Psoas muscle (tissue), 8 donors: ENCODE results near the gene CCDC28A. TPM values are rescaled to one million over a fixed set of nuclear protein-coding genes. Genes with fewer than 3 reads are reported as not detected.

Source experiments
- ATAC-seq, 4 donors: fragments of 200-7000 bp; cut with Tn5 transposase; one replicate each; pipeline ENCODE4 v1.9.1; 2020; ENCODE audit warnings: moderate library complexity in 3 of 4, mild to moderate bottlenecking in 2 of 4
- DNase-seq, 2 donors: peaks; one replicate each; pipeline ENCODE4 v3.0.0-alpha.2; 2020
- H3K27ac ChIP-seq: fragments of 200-600 bp; one replicate; pipeline ENCODE4 v1.8.0; 2022
- H3K27me3 ChIP-seq, 3 donors: fragments of 200-600 bp in 1 of 3; one replicate each; pipeline versions ENCODE4 v1.6.1 to v1.8.0; 2013 to 2022; ENCODE audit warnings: low read length in 2 of 3, mild to moderate bottlenecking in 2 of 3, moderate library complexity in 1 of 3; ENCODE audit not compliant: insufficient read depth in 3 of 3
- H3K36me3 ChIP-seq, 2 donors: fragments of 200-600 bp in 1 of 2; one replicate each; pipeline versions ENCODE4 v1.6.1 to v1.8.0; 2013 to 2022; ENCODE audit warnings: low read depth in 1 of 2, mild to moderate bottlenecking in 1 of 2, moderate library complexity in 1 of 2; ENCODE audit not compliant: insufficient read depth in 1 of 2
- H3K4me1 ChIP-seq: fragments of 200-600 bp; one replicate; pipeline ENCODE4 v1.8.0; 2022
- H3K4me3 ChIP-seq: fragments of 200-600 bp; one replicate; pipeline ENCODE4 v1.8.0; 2022; ENCODE audit warnings: mild to moderate bottlenecking
- H3K9me3 ChIP-seq: fragments of 200-600 bp; one replicate; pipeline ENCODE4 v1.8.0; 2022
- CTCF ChIP-seq: fragments of 200-600 bp; IDR thresholded peaks from one replicate; pipeline ENCODE4 v1.8.0; 2022; ENCODE audit warnings: antibody characterized with exemption
- WGBS, 3 donors: extraction: QIAGEN DNeasy Blood & Tissue Kit; methylation state at CpG; one replicate each; pipeline versions ENCODE4 v1.1.6 to v1.1.7; 2013; 5-methylcytosine and 5-hydroxymethylcytosine counted together
- intact Hi-C, 2 donors: fragments of 100-400 bp; cut with DNase I; formaldehyde crosslinking; loops; one replicate each; pipeline versions ENCODE4 v1.11.0 to v1.14.2; 2022
- polyA plus RNA-seq, 3 donors: library from polyadenylated mRNA; stranded (reverse); fragments of 200-250 nt; gene quantifications; one replicate each; pipeline ENCODE4 v1.2.3, GENCODE V29; 2013
- total RNA-seq, 4 donors: library from RNA; stranded (reverse); fragmentation: NEBNext Ultra II Directional in 2 of 4; extraction: Animal tissue kit (Norgen Biotek cat#: 25700) in 2 of 4; gene quantifications; one replicate each; pipeline versions ENCODE4 v1.2.1 to v1.2.4, GENCODE V29; 2021 to 2023
- donor health status: healthy with polysubstance abuse.
- donor health status: DM: no; HTN: no; CAD: no; lungs with moderate emphysema.
- donor health status: Bipolar disorder and iron deficiency.
- donor health status: healthy.
- donor health status: DM: yes; HTN: yes; CAD: no.
- donor health status: DM: no; HTN: no; CAD: no.
- donor health status: DM: no; HTN: no; CAD: no.
- donor health status: DM: yes; HTN: yes; CAD: no.

CCDC28A gene
- total and polyA plus RNA-seq, 7 donors, result 4.7 to 6.7 (median 5.3) TPM

GRCh38 chr6:138785079-138785478 lies 11.5 kb downstream of the CCDC28A start:
- H3K27ac ChIP-seq, result no peak overlapping the region
- DNase-seq (no peak), ATAC-seq (no peak)
- peaks cover 12% of the 10 kb centered on the region for H3K4me1 ChIP-seq
- 58 to 62% (median 60%) methylated on average over 4 of the region's 4 CpGs for WGBS, 3 donors
- H3K9me3 ChIP-seq, result no peaks in the 10 kb centered on the region
- TF ChIP-seq CTCF, result no peak
- H3K36me3 ChIP-seq, result peaks cover 0 to 94% of the 10 kb centered on the region in 2 donors
- no peaks in the 10 kb centered on the region for H3K27me3 ChIP-seq
- H3K4me3 ChIP-seq, result no peak overlapping the region
- intact Hi-C loops, result no loop called here

- TF ChIP-seq CTCF, result no peak
- intact Hi-C loops, result no loop called here
- H3K27ac ChIP-seq, result no peak overlapping the region
- no peaks in the 10 kb centered on the region for H3K9me3 ChIP-seq
- H3K4me3 ChIP-seq, result no peak overlapping the region
- peaks cover 12% of the 10 kb centered on the region for H3K4me1 ChIP-seq
- no peaks in the 10 kb centered on the region for H3K27me3 ChIP-seq
- H3K36me3 ChIP-seq, result peaks cover 0 to 94% of the 10 kb centered on the region in 2 donors
- ATAC-seq, result no peak
- WGBS, 3 donors, result 23 to 29% (median 24%) methylated on average over 3 of the region's 3 CpGs
- no peak for DNase-seq
These were observed 12.4 kb downstream of the CCDC28A start for GRCh38 chr6:138785980-138786379.

- no peak overlapping the region for H3K27ac ChIP-seq
These were observed 13.6 kb downstream of the CCDC28A start for GRCh38 chr6:138787138-138787537.

GRCh38 chr6:138795809-138796603 lies 22.4 kb downstream of the CCDC28A start, which contains the start of gene ECT2L:
Gene ECT2L (plus strand): TSS chr6:138796087. CDS start chr6:138813275, 17,188 bp downstream.
- 10 to 16% (median 12%) methylated on average over 46 to 50 of the region's 50 CpGs for WGBS, 3 donors

More at GRCh38 chr6:138787138-138787537, 13.6 kb downstream of the CCDC28A start:
- no peak for DNase-seq
- intact Hi-C loops, result no loop called here
- 44 to 95% (median 94%) methylated on average over 1 of the region's 1 CpG for WGBS, 3 donors
- no peaks in the 10 kb centered on the region for H3K9me3 ChIP-seq
- H3K4me1 ChIP-seq, result peaks cover 12% of the 10 kb centered on the region
- TF ChIP-seq CTCF, result no peak
- H3K27me3 ChIP-seq, result no peaks in the 10 kb centered on the region
- H3K36me3 ChIP-seq, result peaks cover 0 to 94% of the 10 kb centered on the region in 2 donors
- no peak overlapping the region for H3K4me3 ChIP-seq
- ATAC-seq, result no peak

More at GRCh38 chr6:138795809-138796603, 22.4 kb downstream of the CCDC28A start, which contains the start of gene ECT2L:
- Histone ChIP-seq H3K27me3 (peaks cover 0 to 3% (median 0%) of the 10 kb centered on the region in 3 donors), H3K4me3 (peak within 1 kb of the TSS; percentile 55), H3K36me3 (peaks cover 0 to 28% of the 10 kb centered on the region in 2 donors), H3K4me1 (no peaks in the 10 kb centered on the region), H3K9me3 (no peaks in the 10 kb centered on the region), H3K27ac (peak within 1 kb of the TSS; percentile 21)
- peak; percentile 27 to 91 (median 77) for ATAC-seq
- intact Hi-C loops, result no loop called here
- peak; percentile 80 to 86 for DNase-seq
- TF ChIP-seq CTCF, result no peak
